ENCODE results near the gene CTAGE8. TPM values are rescaled to one million over a fixed set of nuclear protein-coding genes. Genes with fewer than 3 reads are reported as not detected.
"Not testable (repeated sequence)": the region's sequence is repeated elsewhere in the genome, so short reads cannot be mapped to it uniquely, and the experiment has no call there.

The CTAGE8 gene
- total and polyA plus RNA-seq, 2 of the 8 experiments (the other 6 are each of a cell fraction or from before 2014, with no cell fraction given): not detected

GRCh38 chr7:144246967-144247366 lies 22.1 kb downstream of the CTAGE8 start:
- H2AFZ ChIP-seq (ENCODE audit: low read length); H3K36me3 ChIP-seq (ENCODE audit: control insufficient read depth in 2 of 4, insufficient read depth in 4 of 4, low read length in 3 of 4); H2BK5ac ChIP-seq (ENCODE audit: low read depth, low read length); POLR2A ChIA-PET (ENCODE audit: partially characterized antibody); H3K4ac ChIP-seq (replicated peaks; ENCODE audit: insufficient read length, low read depth, low read length); FAIRE-seq; H2BK120ac ChIP-seq (replicated peaks; ENCODE audit: low read depth, low read length); H3K14ac ChIP-seq (ENCODE audit: insufficient read length); H3K23me2 ChIP-seq (ENCODE audit: low read depth, low read length); H4K8ac ChIP-seq (ENCODE audit: extremely low read depth, insufficient read depth, low read length); H4K5ac ChIP-seq (ENCODE audit: insufficient read length, low read depth, low read length); H3K23ac ChIP-seq (ENCODE audit: insufficient read length); H3K4me2 ChIP-seq (ENCODE audit: insufficient read depth in 1 of 2, low read depth in 2 of 2, low read length in 2 of 2); DNase-seq (ENCODE audit: low read depth in 1 of 2, low spot score in 2 of 2); H3K79me2 ChIP-seq (ENCODE audit: control insufficient read depth in 1 of 2, insufficient read depth in 2 of 2, low read length in 2 of 2); H2BK20ac ChIP-seq (ENCODE audit: low read length); H3K9ac ChIP-seq (replicated peaks in 1 of 4; ENCODE audit: extremely low read depth in 1 of 4, low read depth in 3 of 4, low read length in 3 of 4); H3K9me3 ChIP-seq (ENCODE audit: insufficient read depth in 2 of 2, low read depth in 1 of 2, low read length in 1 of 2); CTCF ChIA-PET (ENCODE audit: partially characterized antibody); H3K27me3 ChIP-seq (replicated peaks in 1 of 4; ENCODE audit: control insufficient read depth in 3 of 4, extremely low read depth in 1 of 4, insufficient read depth in 3 of 4, low read length in 3 of 4); H2BK12ac ChIP-seq (ENCODE audit: low read depth, low read length); H4K91ac ChIP-seq (replicated peaks; ENCODE audit: insufficient read length, low read length); H3K56ac ChIP-seq (replicated peaks; ENCODE audit: insufficient read length, low read depth, low read length); H3K27ac ChIP-seq (ENCODE audit: low read depth, low read length); H2BK15ac ChIP-seq (ENCODE audit: low read length); H4K20me1 ChIP-seq (replicated peaks in 1 of 2; ENCODE audit: control insufficient read depth in 1 of 2, insufficient read depth in 2 of 2, low read length in 2 of 2); H3K79me1 ChIP-seq (ENCODE audit: low read depth, low read length); H3K18ac ChIP-seq (ENCODE audit: extremely low read depth, low read length); H3K4me1 ChIP-seq (replicated peaks in 1 of 4; ENCODE audit: control insufficient read depth in 3 of 4, insufficient read depth in 4 of 4, low read length in 3 of 4); H2AK5ac ChIP-seq (ENCODE audit: low read depth, low read length); H3K4me3 ChIP-seq (ENCODE audit: extremely low read depth in 1 of 4, insufficient read depth in 2 of 4, low read depth in 3 of 4, low read length in 4 of 4): not testable (repeated sequence)
- WGBS, 2 experiments (ENCODE audit: extremely low coverage in 1 of 2, insufficient coverage in 1 of 2, insufficient read length in 1 of 2, insufficient replicate concordance in 2 of 2, low coverage in 1 of 2, low lambda C conversion rate in 2 of 2, missing lambda C conversion rate in 1 of 2): no CpG with 5 or more reads among the region's 5 CpGs

GRCh38 chr7:144245372-144245771 lies 23.7 kb downstream of the CTAGE8 start:
- H3K4me1 ChIP-seq (replicated peaks in 1 of 4; ENCODE audit: control insufficient read depth in 3 of 4, insufficient read depth in 4 of 4, low read length in 3 of 4); H3K4ac ChIP-seq (replicated peaks; ENCODE audit: insufficient read length, low read depth, low read length); H3K9ac ChIP-seq (replicated peaks in 1 of 4; ENCODE audit: extremely low read depth in 1 of 4, low read depth in 3 of 4, low read length in 3 of 4); H4K20me1 ChIP-seq (replicated peaks in 1 of 2; ENCODE audit: control insufficient read depth in 1 of 2, insufficient read depth in 2 of 2, low read length in 2 of 2); H3K36me3 ChIP-seq (ENCODE audit: control insufficient read depth in 2 of 4, insufficient read depth in 4 of 4, low read length in 3 of 4); POLR2A ChIA-PET (ENCODE audit: partially characterized antibody); H2AK5ac ChIP-seq (ENCODE audit: low read depth, low read length); H4K8ac ChIP-seq (ENCODE audit: extremely low read depth, insufficient read depth, low read length); FAIRE-seq; H4K91ac ChIP-seq (replicated peaks; ENCODE audit: insufficient read length, low read length); H2AFZ ChIP-seq (ENCODE audit: low read length); H3K18ac ChIP-seq (ENCODE audit: extremely low read depth, low read length); H2BK15ac ChIP-seq (ENCODE audit: low read length); H3K4me3 ChIP-seq (ENCODE audit: extremely low read depth in 1 of 4, insufficient read depth in 2 of 4, low read depth in 3 of 4, low read length in 4 of 4); H3K14ac ChIP-seq (ENCODE audit: insufficient read length); H2BK5ac ChIP-seq (ENCODE audit: low read depth, low read length); CTCF ChIA-PET (ENCODE audit: partially characterized antibody); H3K9me3 ChIP-seq (ENCODE audit: insufficient read depth in 2 of 2, low read depth in 1 of 2, low read length in 1 of 2); DNase-seq (ENCODE audit: low read depth in 1 of 2, low spot score in 2 of 2); H4K5ac ChIP-seq (ENCODE audit: insufficient read length, low read depth, low read length); H2BK120ac ChIP-seq (replicated peaks; ENCODE audit: low read depth, low read length); H3K27ac ChIP-seq (ENCODE audit: low read depth, low read length); H3K23me2 ChIP-seq (ENCODE audit: low read depth, low read length); H2BK20ac ChIP-seq (ENCODE audit: low read length); H3K4me2 ChIP-seq (ENCODE audit: insufficient read depth in 1 of 2, low read depth in 2 of 2, low read length in 2 of 2); H3K56ac ChIP-seq (replicated peaks; ENCODE audit: insufficient read length, low read depth, low read length); H3K27me3 ChIP-seq (replicated peaks in 1 of 4; ENCODE audit: control insufficient read depth in 3 of 4, extremely low read depth in 1 of 4, insufficient read depth in 3 of 4, low read length in 3 of 4); H3K23ac ChIP-seq (ENCODE audit: insufficient read length); H3K79me2 ChIP-seq (ENCODE audit: control insufficient read depth in 1 of 2, insufficient read depth in 2 of 2, low read length in 2 of 2); H2BK12ac ChIP-seq (ENCODE audit: low read depth, low read length); H3K79me1 ChIP-seq (ENCODE audit: low read depth, low read length): not testable (repeated sequence)
- no CpG with 5 or more reads among the region's 2 CpGs for WGBS, 2 experiments (ENCODE audit: extremely low coverage in 1 of 2, insufficient coverage in 1 of 2, insufficient read length in 1 of 2, insufficient replicate concordance in 2 of 2, low coverage in 1 of 2, low lambda C conversion rate in 2 of 2, missing lambda C conversion rate in 1 of 2)
